GM12878 (cell line): ENCODE measurements around the gene DNMBP. TPM values are rescaled to one million over a fixed set of nuclear protein-coding genes. Genes with fewer than 3 reads are reported as not detected.

Source experiments
- ATAC-seq: fragments of 200-7000 bp; cut with Tn5 transposase; 3 replicates; pipeline ENCODE4 v1.9.1; 2020; ENCODE audit warnings: mild to moderate bottlenecking, moderate library complexity
- BruUV-seq: library from RNA; stranded (reverse); fragments of 400-500 nt; replicated peaks from 2 replicates; lab custom pipeline; 2021; lab: Mats Ljungman, UMichigan
- CTCF ChIA-PET: fragments of 300-600 bp; sonication (Branson Sonifier 250); formaldehyde crosslinking; extraction: SDS; loops from one replicate; lab custom pipeline; 2021; ENCODE audit warnings: inconsistent platforms; lab: Yijun Ruan, JAX
- POLR2A ChIA-PET: fragments of 350-600 bp; formaldehyde crosslinking; extraction: SDS; loops from one replicate; lab custom pipeline; 2021; ENCODE audit warnings: inconsistent platforms; lab: Charles Lee
- RAD21 ChIA-PET: fragments of 300-600 bp; sonication (Branson Sonifier 250); formaldehyde crosslinking; loops from one replicate; lab custom pipeline; 2023; ENCODE audit warnings: antibody characterized with exemption; ENCODE audit not compliant: unreplicated experiment; lab: Charles Lee
- SMC1A ChIA-PET: fragments of 300-600 bp; sonication (Branson Sonifier 250); formaldehyde crosslinking; loops from one replicate; lab custom pipeline; 2023; ENCODE audit not compliant: unreplicated experiment, uncharacterized antibody; lab: Charles Lee
- DNase-seq: peaks from one replicate; pipeline ENCODE4 v3.0.0-alpha.2; 2011; ENCODE audit warnings: low read depth, low spot score
- FAIRE-seq: peaks from 3 replicates; lab custom pipeline; 2011; peaks lifted over from hg19 to GRCh38; lab: Jason Lieb, UNC
- H2AFZ ChIP-seq: 2 replicates; pipeline ENCODE4 v1.6.0; 2011; ENCODE audit warnings: low read depth, low read length, control low read depth; ENCODE audit not compliant: control insufficient read depth
- H3K27ac ChIP-seq: 2 replicates; pipeline ENCODE4 v1.5.1; 2011; ENCODE audit warnings: control low read depth; ENCODE audit not compliant: control insufficient read depth, insufficient read depth
- H3K27me3 ChIP-seq, 2 experiments: replicated peaks in 1 of 2; 2 replicates each; pipeline versions ENCODE4 v1.6.0 to v1.6.1; 2011; ENCODE audit warnings: low read length in 1 of 2; ENCODE audit not compliant: control insufficient read depth in 2 of 2, insufficient read depth in 2 of 2
- H3K36me3 ChIP-seq, 2 experiments: 2 replicates each; pipeline ENCODE4 v1.5.1; 2011; ENCODE audit warnings: low read length in 1 of 2; ENCODE audit not compliant: control insufficient read depth in 2 of 2, insufficient read depth in 2 of 2
- H3K4me1 ChIP-seq: 2 replicates; pipeline ENCODE4 v1.6.1; 2011; ENCODE audit warnings: mild to moderate bottlenecking, low read length, moderate library complexity, mixed read lengths; ENCODE audit not compliant: control insufficient read depth, insufficient read depth
- H3K4me2 ChIP-seq: 2 replicates; pipeline ENCODE4 v1.6.0; 2011; ENCODE audit warnings: control low read depth; ENCODE audit not compliant: control insufficient read depth, insufficient read depth
- H3K4me3 ChIP-seq: fragments of 200-600 bp; sonication (generic); 2 replicates; pipeline ENCODE4 v1.5.1; 2016
- H3K79me2 ChIP-seq: 2 replicates; pipeline ENCODE4 v1.6.0; 2011; ENCODE audit warnings: low read length; ENCODE audit not compliant: control insufficient read depth, insufficient read depth
- H3K9ac ChIP-seq: 2 replicates; pipeline ENCODE4 v1.8.0; 2011; ENCODE audit warnings: low read length, control low read depth, mixed read lengths; ENCODE audit not compliant: control insufficient read depth, insufficient read depth
- H3K9me3 ChIP-seq: replicated peaks from 3 replicates; pipeline ENCODE4 v1.5.1; 2011; ENCODE audit warnings: mild to moderate bottlenecking, low read length; ENCODE audit not compliant: control insufficient read depth, insufficient read depth
- H4K20me1 ChIP-seq: 2 replicates; pipeline ENCODE4 v1.6.0; 2011; ENCODE audit not compliant: control insufficient read depth, insufficient read depth
- CHD2 ChIP-seq: IDR thresholded peaks from 2 replicates; pipeline ENCODE4 v1.6.1; 2011; ENCODE audit warnings: low read depth, low read length, improper control_type of control experiment, borderline replicate concordance
- HDAC6 ChIP-seq: fragments of 200-600 bp; sonication (generic); IDR thresholded peaks from one replicate; pipeline ENCODE4 v1.8.0; 2017; ENCODE audit warnings: antibody characterized with exemption; ENCODE audit not compliant: unreplicated experiment
- MYB ChIP-seq: fragments of 150-350 bp; IDR thresholded peaks from 2 replicates; pipeline ENCODE4 v1.6.1; 2014; ENCODE audit warnings: mild to moderate bottlenecking, low read depth, low read length, borderline replicate concordance
- NFYA ChIP-seq: IDR thresholded peaks from 2 replicates; pipeline ENCODE4 v1.6.1; 2011; ENCODE audit warnings: low read depth, mild to moderate bottlenecking, low read length, improper control_type of control experiment, borderline replicate concordance
- NKRF ChIP-seq: fragments of 450-650 bp; conservative IDR thresholded peaks from 2 replicates; pipeline ENCODE4 v1.6.1; 2017; ENCODE audit warnings: mild to moderate bottlenecking, moderate library complexity
- PKNOX1 ChIP-seq: fragments of 450-650 bp; IDR thresholded peaks from 2 replicates; pipeline ENCODE4 v1.6.1; 2016; ENCODE audit warnings: mild to moderate bottlenecking
- SKIL ChIP-seq: fragments of 450-650 bp; IDR thresholded peaks from 2 replicates; pipeline ENCODE4 v1.6.1; 2017; ENCODE audit warnings: mild to moderate bottlenecking, low read depth, inconsistent platforms; ENCODE audit not compliant: poor library complexity, severe bottlenecking
- SMAD1 ChIP-seq: fragments of 450-650 bp; IDR thresholded peaks from 2 replicates; pipeline ENCODE4 v1.6.1; 2018; ENCODE audit warnings: mild to moderate bottlenecking, low read depth; ENCODE audit not compliant: partially characterized antibody
- STAT1 ChIP-seq: fragments of 450-650 bp; conservative IDR thresholded peaks from 2 replicates; pipeline ENCODE4 v1.6.1; 2014; ENCODE audit warnings: antibody characterized with exemption, mild to moderate bottlenecking
- SUZ12 ChIP-seq: fragments of 200-600 bp; sonication (generic); IDR thresholded peaks from one replicate; pipeline ENCODE4 v1.6.1; 2018; ENCODE audit warnings: antibody characterized with exemption, mild to moderate bottlenecking; ENCODE audit not compliant: unreplicated experiment
- TAF1 ChIP-seq: IDR thresholded peaks from 2 replicates; pipeline ENCODE4 v1.6.1; 2011; ENCODE audit warnings: mild to moderate bottlenecking, low read depth, low read length, borderline replicate concordance
- WRNIP1 ChIP-seq: IDR thresholded peaks from 2 replicates; pipeline ENCODE4 v1.6.1; 2011; ENCODE audit warnings: low read depth, low read length, improper control_type of control experiment, borderline replicate concordance
- ZNF207 ChIP-seq: fragments of 450-650 bp; IDR thresholded peaks from 2 replicates; pipeline ENCODE4 v1.6.1; 2014; ENCODE audit warnings: antibody characterized with exemption, mild to moderate bottlenecking, borderline replicate concordance
- WGBS: methylation state at CpG from one replicate; pipeline ENCODE4 v1.1.6; 2016; ENCODE audit warnings: low lambda C conversion rate; ENCODE audit not compliant: insufficient replicate concordance, insufficient coverage; ENCODE audit errors: missing lambda C conversion rate; 5-methylcytosine and 5-hydroxymethylcytosine counted together
- in situ Hi-C: fragments of 300-500 bp; cut with MboI; formaldehyde crosslinking; loops from 9 replicates; pipeline ENCODE4 v1.14.3; 2018; ENCODE audit warnings: mixed read lengths
- intact Hi-C: fragments of 100-400 bp; cut with micrococcal nuclease; formaldehyde crosslinking; loops from one replicate; pipeline ENCODE4 v1.14.2; 2022; ENCODE audit not compliant: unreplicated experiment
- polyA plus RNA-seq, 11 experiments: library from polyadenylated mRNA; depleted of rRNA in 4 of 11; unstranded in 6 of 11; stranded (reverse) in 5 of 11; fragments of >200 nt; fragmentation: Nextera tagmentation in 4 of 11; fragmentation: Illumina TruSeq in 1 of 11; extraction: Ambion mirVana in 4 of 11; extraction: Trizol in 1 of 11; gene quantifications; 1 replicate in 1 of 11; 2 replicates in 10 of 11; pipeline versions ENCODE4 v1.2.1 to v1.2.3, GENCODE V29; 2011 to 2016; ENCODE audit warnings: inconsistent platforms in 2 of 11, missing spikeins in 2 of 11, low read depth in 1 of 11
- total RNA-seq, 4 experiments: library from RNA; depleted of rRNA in 3 of 4; stranded (reverse); fragments of >200 nt in 3 of 4; fragmentation: Illumina TruSeq in 1 of 4; extraction: Trizol in 1 of 4; gene quantifications; 2 replicates each; pipeline versions ENCODE4 v1.2.1 to v1.2.3, GENCODE V29; 2013 to 2021
- TF ChIP-seq, protein P1 (sequence below): fragments of 450-650 bp; formaldehyde crosslinking; IDR thresholded peaks from 2 replicates; pipeline ENCODE4 v1.4.0; 2022; ENCODE audit warnings: mild to moderate bottlenecking, moderate library complexity

The DNMBP gene
- total and polyA plus RNA-seq, 10 of the 15 experiments (the other 5 are each of a cell fraction or from before 2014, with no cell fraction given): 7.1 to 45.0 (median 22.0) TPM

DNA sequence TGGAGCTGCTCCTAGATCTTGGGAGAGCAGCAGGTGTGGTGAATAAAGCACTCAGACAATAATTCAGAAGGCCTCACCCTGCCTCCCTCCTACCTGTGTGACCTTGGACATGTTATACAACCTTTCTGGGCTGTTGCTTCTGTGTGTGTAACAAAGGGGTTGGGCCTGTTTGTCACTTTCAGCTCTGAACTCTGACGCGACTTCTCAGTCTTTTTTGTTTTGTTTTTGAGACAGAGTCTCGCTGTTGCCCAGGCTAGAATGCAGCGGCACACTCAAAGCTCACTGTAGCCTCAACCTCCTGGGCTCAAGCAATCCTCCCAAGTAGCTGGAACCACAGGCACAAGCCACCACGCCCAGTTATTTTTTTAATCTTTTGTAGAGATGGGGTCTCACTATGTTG lies 89.3 kb downstream of the DNMBP start:
- Histone ChIP-seq H3K79me2 (peaks cover 12% of the 10 kb centered on the region), H3K4me2 (no peak overlapping the region), H3K4me1 (no peaks in the 10 kb centered on the region), H3K9ac (no peak overlapping the region), H3K36me3 (peaks cover 0 to 8% of the 10 kb centered on the region in 2 experiments; a peak in 3 of 4 replicates), H3K27me3 (no peaks in the 10 kb centered on the region), H3K27ac (no peak overlapping the region), H3K9me3 (no peaks in the 10 kb centered on the region), H2AFZ (no peak overlapping the region), H4K20me1 (peaks cover 8% of the 10 kb centered on the region), H3K4me3 (no peak overlapping the region)
- intact Hi-C loops: no loop called here
- CTCF ChIA-PET: no interaction called here
- RAD21 ChIA-PET: no interaction called here
- no peak for FAIRE-seq
- in situ Hi-C loops: no loop called here
- no peak for ATAC-seq
- POLR2A ChIA-PET: interaction anchor here (0.5 kb wide), 1 partner anchor 114 kb away, joined by 3 read pairs; no protein-coding TSS in a partner anchor
- DNase-seq: no peak
- SMC1A ChIA-PET: interaction anchor here (1.2 kb wide), 1 partner anchor 46 kb away, joined by 4 read pairs; no protein-coding TSS in a partner anchor
- WGBS: 97% methylated on average over 5 of the region's 5 CpGs
- no TSS peak for BruUV-seq
- TF ChIP-seq SMAD1: no peak
- no peak for TF ChIP-seq SKIL
- no peak for TF ChIP-seq WRNIP1
- TF ChIP-seq STAT1: no peak
- no peak for TF ChIP-seq NKRF
- TF ChIP-seq HDAC6: no peak
- TF ChIP-seq ZNF207: no peak
- no peak for TF ChIP-seq SUZ12
- TF ChIP-seq CHD2: no peak
- TF ChIP-seq, protein P1, sequence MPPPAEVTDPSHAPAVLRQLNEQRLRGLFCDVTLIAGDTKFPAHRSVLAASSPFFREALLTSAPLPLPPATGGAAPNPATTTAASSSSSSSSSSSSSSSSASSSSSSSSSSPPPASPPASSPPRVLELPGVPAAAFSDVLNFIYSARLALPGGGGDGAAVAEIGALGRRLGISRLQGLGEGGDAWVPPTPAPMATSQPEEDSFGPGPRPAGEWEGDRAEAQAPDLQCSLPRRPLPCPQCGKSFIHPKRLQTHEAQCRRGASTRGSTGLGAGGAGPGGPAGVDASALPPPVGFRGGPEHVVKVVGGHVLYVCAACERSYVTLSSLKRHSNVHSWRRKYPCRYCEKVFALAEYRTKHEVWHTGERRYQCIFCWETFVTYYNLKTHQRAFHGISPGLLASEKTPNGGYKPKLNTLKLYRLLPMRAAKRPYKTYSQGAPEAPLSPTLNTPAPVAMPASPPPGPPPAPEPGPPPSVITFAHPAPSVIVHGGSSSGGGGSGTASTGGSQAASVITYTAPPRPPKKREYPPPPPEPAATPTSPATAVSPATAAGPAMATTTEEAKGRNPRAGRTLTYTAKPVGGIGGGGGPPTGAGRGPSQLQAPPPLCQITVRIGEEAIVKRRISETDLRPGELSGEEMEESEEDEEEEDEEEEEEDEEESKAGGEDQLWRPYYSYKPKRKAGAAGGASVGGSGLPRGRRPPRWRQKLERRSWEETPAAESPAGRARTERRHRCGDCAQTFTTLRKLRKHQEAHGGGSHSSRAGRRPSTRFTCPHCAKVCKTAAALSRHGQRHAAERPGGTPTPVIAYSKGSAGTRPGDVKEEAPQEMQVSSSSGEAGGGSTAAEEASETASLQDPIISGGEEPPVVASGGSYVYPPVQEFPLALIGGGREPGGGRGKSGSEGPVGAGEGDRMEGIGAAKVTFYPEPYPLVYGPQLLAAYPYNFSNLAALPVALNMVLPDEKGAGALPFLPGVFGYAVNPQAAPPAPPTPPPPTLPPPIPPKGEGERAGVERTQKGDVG: no peak
- no peak for TF ChIP-seq MYB
- no peak for TF ChIP-seq TAF1
- no peak for TF ChIP-seq PKNOX1
- no peak for TF ChIP-seq NFYA
